Trophoblast cell (in vitro differentiated cells and primary cell): ENCODE measurements around the gene ZNF423.

Experiments
- DNase-seq, 2 donors: peaks; one replicate each; pipeline ENCODE4 v3.0.0-alpha.2; 2016
- H2AFZ ChIP-seq: 2 replicates; pipeline ENCODE4 v1.6.1; 2013; ENCODE audit warnings: low read length, moderate library complexity, mild to moderate bottlenecking; ENCODE audit not compliant: insufficient read depth, poor library complexity
- H2AK5ac ChIP-seq: 2 replicates; pipeline ENCODE4 v1.6.1; 2013; ENCODE audit warnings: mild to moderate bottlenecking, low read length
- H2BK120ac ChIP-seq: 2 replicates; pipeline ENCODE4 v1.6.1; 2013; ENCODE audit warnings: low read length, mild to moderate bottlenecking, moderate library complexity; ENCODE audit not compliant: insufficient read depth, poor library complexity
- H2BK12ac ChIP-seq: 2 replicates; pipeline ENCODE4 v1.6.1; 2013; ENCODE audit warnings: mild to moderate bottlenecking, low read length, moderate library complexity
- H2BK5ac ChIP-seq: 2 replicates; pipeline ENCODE4 v1.6.1; 2013; ENCODE audit warnings: low read length, low read depth, moderate library complexity, mild to moderate bottlenecking; ENCODE audit not compliant: poor library complexity
- H3K14ac ChIP-seq: 2 replicates; pipeline ENCODE4 v1.6.1; 2013; ENCODE audit warnings: mild to moderate bottlenecking, low read length
- H3K18ac ChIP-seq: 2 replicates; pipeline ENCODE4 v1.6.1; 2013; ENCODE audit warnings: mild to moderate bottlenecking, low read length
- H3K23ac ChIP-seq: 2 replicates; pipeline ENCODE4 v1.6.1; 2013; ENCODE audit warnings: low read length
- H3K27ac ChIP-seq: 2 replicates; pipeline ENCODE4 v1.5.1; 2013; ENCODE audit warnings: low read depth, mild to moderate bottlenecking, inconsistent platforms, low read length, moderate library complexity
- H3K27me3 ChIP-seq: 2 replicates; pipeline ENCODE4 v1.6.1; 2013; ENCODE audit warnings: inconsistent platforms, mild to moderate bottlenecking, low read length, moderate library complexity; ENCODE audit not compliant: insufficient read depth
- H3K36me3 ChIP-seq, 2 experiments: 1 replicate in 1 of 2; 2 replicates in 1 of 2; pipeline ENCODE4 v1.6.1; 2013; ENCODE audit warnings: low read length in 2 of 2, mild to moderate bottlenecking in 2 of 2, moderate library complexity in 1 of 2; ENCODE audit not compliant: insufficient read depth in 2 of 2, control insufficient read depth in 1 of 2
- H3K4ac ChIP-seq: 2 replicates; pipeline ENCODE4 v1.6.1; 2013; ENCODE audit warnings: low read depth, mild to moderate bottlenecking, low read length, moderate library complexity
- H3K4me1 ChIP-seq, 2 experiments: 1 replicate in 1 of 2; 2 replicates in 1 of 2; pipeline ENCODE4 v1.6.1; 2013; ENCODE audit warnings: low read length in 2 of 2, mild to moderate bottlenecking in 2 of 2, moderate library complexity in 1 of 2; ENCODE audit not compliant: insufficient read depth in 2 of 2, control insufficient read depth in 1 of 2
- H3K4me2 ChIP-seq: 2 replicates; pipeline ENCODE4 v1.6.1; 2013; ENCODE audit warnings: inconsistent platforms, mild to moderate bottlenecking, low read length, moderate library complexity
- H3K4me3 ChIP-seq: 2 replicates; pipeline ENCODE4 v1.5.1; 2013; ENCODE audit warnings: mild to moderate bottlenecking, low read depth, low read length, inconsistent platforms
- H3K79me1 ChIP-seq: one replicate; pipeline ENCODE4 v1.6.1; 2013; ENCODE audit warnings: low read length
- H3K79me2 ChIP-seq: 2 replicates; pipeline ENCODE4 v1.6.1; 2013; ENCODE audit warnings: low read length, mild to moderate bottlenecking; ENCODE audit not compliant: control insufficient read depth, insufficient read depth, poor library complexity
- H3K9ac ChIP-seq: 2 replicates; pipeline ENCODE4 v1.6.1; 2013; ENCODE audit warnings: mild to moderate bottlenecking, low read length
- H3K9me3 ChIP-seq: 2 replicates; pipeline ENCODE4 v1.6.1; 2013; ENCODE audit warnings: low read depth, mild to moderate bottlenecking, control low read depth, inconsistent platforms, low read length; ENCODE audit not compliant: insufficient read depth
- H4K12ac ChIP-seq: 2 replicates; pipeline ENCODE4 v1.6.1; 2013; ENCODE audit warnings: low read depth, mild to moderate bottlenecking, low read length, moderate library complexity
- H4K8ac ChIP-seq: 2 replicates; pipeline ENCODE4 v1.6.1; 2013; ENCODE audit warnings: low read depth, mild to moderate bottlenecking, low read length, moderate library complexity
- H4K91ac ChIP-seq: one replicate; pipeline ENCODE4 v1.6.1; 2013; ENCODE audit warnings: low read depth, mild to moderate bottlenecking, low read length, moderate library complexity
- WGBS: extraction: QIAGEN DNeasy Blood & Tissue Kit; methylation state at CpG from one replicate; pipeline ENCODE4 v1.1.7; 2013; ENCODE audit warnings: missing lambda C conversion rate; ENCODE audit not compliant: insufficient read length, insufficient coverage; ENCODE audit errors: extremely low coverage; 5-methylcytosine and 5-hydroxymethylcytosine counted together

ZNF423 gene

GRCh38 chr16:49470513-49470991, 385.4 kb downstream of the ZNF423 start:
- no peak overlapping the region for H2AK5ac ChIP-seq
- DNase-seq: no peak
- no CpG with 5 or more reads among the region's 3 CpGs for WGBS

DNA sequence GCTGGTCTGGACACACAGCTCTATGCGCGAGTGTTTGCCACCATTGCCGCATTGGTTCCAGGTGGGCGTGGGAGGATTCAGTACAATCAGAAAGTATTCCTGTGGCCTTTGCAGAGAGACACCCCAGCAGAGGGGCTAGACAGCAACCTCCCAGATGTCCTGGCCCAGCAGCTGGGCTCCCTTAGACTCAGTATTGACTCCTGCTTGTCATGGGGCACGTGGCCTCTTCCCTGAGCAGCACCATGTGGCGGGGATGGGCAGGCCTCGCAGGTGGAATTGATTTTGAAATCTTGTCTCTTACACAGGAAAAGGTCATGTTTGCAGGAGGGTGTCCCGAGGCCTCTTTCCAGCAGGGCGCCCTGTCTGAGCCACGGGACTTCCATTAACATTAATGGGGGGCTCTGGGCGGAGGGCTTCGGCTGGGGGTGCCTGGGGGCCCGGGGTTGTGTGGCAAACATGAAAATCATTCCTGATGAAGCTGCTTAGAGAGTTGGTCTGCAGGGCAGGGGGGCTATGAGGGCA, 385.9 kb downstream of the ZNF423 start:
- Histone ChIP-seq H2BK12ac (no peak overlapping the region), H2AK5ac (no peak overlapping the region), H3K27me3 (peaks cover 3% of the 10 kb centered on the region), H4K8ac (no peak overlapping the region), H3K23ac (no peak overlapping the region), H3K27ac (no peak overlapping the region), H2BK5ac (no peak overlapping the region), H3K4me2 (no peak overlapping the region), H2AFZ (no peak overlapping the region), H4K91ac (no peak overlapping the region), H3K9ac (no peak overlapping the region), H3K79me1 (no peaks in the 10 kb centered on the region), H3K18ac (no peak overlapping the region), H3K4me3 (no peak overlapping the region), H3K4ac (no peak overlapping the region), H3K79me2 (no peaks in the 10 kb centered on the region), H3K9me3 (no peaks in the 10 kb centered on the region), H3K4me1 (peaks cover under 1 to 3% of the 10 kb centered on the region in 2 experiments), H3K14ac (no peak overlapping the region), H2BK120ac (no peak overlapping the region), H4K12ac (no peak overlapping the region), H3K36me3 (no peaks in the 10 kb centered on the region)
- DNase-seq: no peak
- no CpG with 5 or more reads among the region's 13 CpGs for WGBS

More at GRCh38 chr16:49470513-49470991, 385.4 kb downstream of the ZNF423 start:
- Histone ChIP-seq H2BK120ac (no peak overlapping the region), H3K79me2 (no peaks in the 10 kb centered on the region), H3K18ac (no peak overlapping the region), H2AFZ (no peak overlapping the region), H3K9me3 (no peaks in the 10 kb centered on the region), H3K4ac (no peak overlapping the region), H2BK12ac (no peak overlapping the region), H3K14ac (no peak overlapping the region), H3K9ac (no peak overlapping the region), H3K23ac (no peak overlapping the region), H4K91ac (no peak overlapping the region), H4K8ac (no peak overlapping the region), H3K4me1 (no peaks in the 10 kb centered on the region), H3K36me3 (no peaks in the 10 kb centered on the region), H4K12ac (no peak overlapping the region), H3K4me2 (no peak overlapping the region), H3K4me3 (no peak overlapping the region), H3K79me1 (no peaks in the 10 kb centered on the region), H3K27ac (no peak overlapping the region), H3K27me3 (no peaks in the 10 kb centered on the region), H2BK5ac (no peak overlapping the region)

GRCh38 chr16:49469311-49469670, 386.6 kb downstream of the ZNF423 start:
- peaks cover 5% of the 10 kb centered on the region in 2 experiments for H3K4me1 ChIP-seq
- H3K27me3 ChIP-seq: peaks cover 6% of the 10 kb centered on the region
- DNase-seq: no peak
- H3K36me3 ChIP-seq: no peaks in the 10 kb centered on the region
- H3K4ac ChIP-seq: no peak overlapping the region
- H2AK5ac ChIP-seq: no peak overlapping the region
- H2BK12ac ChIP-seq: no peak overlapping the region
- no peak overlapping the region for H3K4me2 ChIP-seq
- no peak overlapping the region for H2BK5ac ChIP-seq
- WGBS: no CpG with 5 or more reads among the region's 6 CpGs
- H4K8ac ChIP-seq: no peak overlapping the region
- no peak overlapping the region for H2AFZ ChIP-seq
- no peak overlapping the region for H3K4me3 ChIP-seq
- H2BK120ac ChIP-seq: no peak overlapping the region
- H3K14ac ChIP-seq: no peak overlapping the region
- H3K18ac ChIP-seq: no peak overlapping the region
- H3K23ac ChIP-seq: no peak overlapping the region
- no peaks in the 10 kb centered on the region for H3K9me3 ChIP-seq
- no peak overlapping the region for H4K12ac ChIP-seq
- no peak overlapping the region for H3K9ac ChIP-seq
- H3K27ac ChIP-seq: no peak overlapping the region
- H3K79me2 ChIP-seq: no peaks in the 10 kb centered on the region
- no peaks in the 10 kb centered on the region for H3K79me1 ChIP-seq
- no peak overlapping the region for H4K91ac ChIP-seq

DNA sequence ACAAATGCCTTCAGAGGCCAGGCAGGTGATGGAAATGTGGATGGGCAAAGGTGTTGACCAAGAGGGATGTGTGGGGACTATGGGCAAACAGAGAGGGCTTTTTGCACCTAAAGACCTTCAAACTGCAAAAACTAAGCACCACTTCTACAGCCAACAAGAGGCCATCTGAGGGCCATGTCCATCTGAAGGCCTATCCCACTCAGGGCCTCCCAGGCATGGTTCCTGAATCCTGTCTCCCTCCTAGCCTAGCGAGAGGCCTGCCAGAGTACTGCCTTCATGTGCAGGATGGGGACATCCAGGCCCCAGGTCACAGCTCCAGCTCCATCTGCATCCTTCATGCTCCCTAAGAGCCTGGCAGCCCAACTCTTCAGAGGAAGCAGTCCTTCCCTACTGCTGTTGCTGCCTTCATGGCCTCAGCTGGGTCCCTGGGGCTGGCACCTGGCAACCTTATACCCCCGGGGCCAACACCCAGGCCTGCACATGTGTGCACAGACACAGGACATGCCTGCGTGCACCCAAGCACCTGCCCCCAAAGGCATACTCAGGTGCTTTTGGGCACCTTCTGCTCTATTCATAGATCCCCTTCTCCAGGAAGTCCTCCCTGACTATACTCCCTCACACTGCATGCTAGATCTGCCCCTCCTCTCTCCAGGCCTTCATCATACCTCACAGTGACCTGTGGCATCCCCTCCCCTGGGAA, 387.2 kb downstream of the ZNF423 start:
- no peak overlapping the region for H3K9ac ChIP-seq
- H3K4me3 ChIP-seq: no peak overlapping the region
- no peak overlapping the region for H4K8ac ChIP-seq
- no peak overlapping the region for H2BK5ac ChIP-seq
- no peak overlapping the region for H4K91ac ChIP-seq
- H3K4me1 ChIP-seq: peaks cover 5% of the 10 kb centered on the region in 2 experiments
- no peaks in the 10 kb centered on the region for H3K9me3 ChIP-seq
- no peak for DNase-seq
- H2AFZ ChIP-seq: no peak overlapping the region
- H3K4ac ChIP-seq: no peak overlapping the region
- no peak overlapping the region for H3K4me2 ChIP-seq
- no peak overlapping the region for H2BK12ac ChIP-seq
- no peak overlapping the region for H3K18ac ChIP-seq
- no peak overlapping the region for H3K23ac ChIP-seq
- H3K14ac ChIP-seq: no peak overlapping the region
- no peak overlapping the region for H2BK120ac ChIP-seq
- H3K79me2 ChIP-seq: no peaks in the 10 kb centered on the region
- no peak overlapping the region for H4K12ac ChIP-seq
- no CpG with 5 or more reads among the region's 3 CpGs for WGBS
- peaks cover 6% of the 10 kb centered on the region for H3K27me3 ChIP-seq
- H3K27ac ChIP-seq: no peak overlapping the region
- H3K36me3 ChIP-seq: no peaks in the 10 kb centered on the region
- H3K79me1 ChIP-seq: no peaks in the 10 kb centered on the region
- no peak overlapping the region for H2AK5ac ChIP-seq
